ENCODE measurements around the gene PTPRJ.

PTPRJ gene

GRCh38 chr11:48098024-48098423 lies 117.7 kb downstream of the PTPRJ start:
- Histone ChIP-seq H3K9me3 (ENCODE audit: control insufficient read depth, insufficient read depth, low read length) (no peaks in the 10 kb centered on the region), H3K4me3 (ENCODE audit: low read length) (no peak overlapping the region), H3K27ac (ENCODE audit: low read depth, low read length) (no peak overlapping the region), H3K79me2 (ENCODE audit: control insufficient read depth, low read length) (no peaks in the 10 kb centered on the region), H3K4me2 (ENCODE audit: low read length) (no peak overlapping the region), H3F3A (ENCODE audit: control insufficient read depth, insufficient read depth) (0 out of 2 replicates have a peak, but pooled peaks cover 2% of the 10 kb centered on the region), H3K4me1 (ENCODE audit: control insufficient read depth, low read length) (peaks cover 21% of the 10 kb centered on the region), H4K20me1 (ENCODE audit: control insufficient read depth, insufficient read depth, low read depth, low read length) (no peaks in the 10 kb centered on the region), H3K36me3 (ENCODE audit: control insufficient read depth, low read length) (no peaks in the 10 kb centered on the region), H3K9me2 (replicated peaks; ENCODE audit: control insufficient read depth, low read length) (no peaks in the 10 kb centered on the region), H3K27me3 (ENCODE audit: control insufficient read depth, low read length) (peaks cover 10% of the 10 kb centered on the region)
- TF ChIP-seq EZH2phosphoT487 (IDR thresholded peaks at IDR 0.05; ENCODE audit: borderline replicate concordance, low read length), result no peak
- TF ChIP-seq CTCF (IDR thresholded peaks at IDR 0.05; ENCODE audit: low read depth, low read length, poor library complexity, severe bottlenecking), result no peak

GRCh38 chr11:48099916-48100446 lies 119.6 kb downstream of the PTPRJ start:
- H3F3A ChIP-seq (ENCODE audit: control insufficient read depth, insufficient read depth), result no peaks in the 10 kb centered on the region
- no peaks in the 10 kb centered on the region for H3K36me3 ChIP-seq (ENCODE audit: control insufficient read depth, low read length)
- peaks cover 5% of the 10 kb centered on the region; the same call in 1 of the 2 replicates for H3K27me3 ChIP-seq (ENCODE audit: control insufficient read depth, low read length)
- no peak overlapping the region for H3K4me3 ChIP-seq (ENCODE audit: low read length)
- H3K79me2 ChIP-seq (ENCODE audit: control insufficient read depth, low read length), result no peaks in the 10 kb centered on the region
- H3K4me2 ChIP-seq (ENCODE audit: low read length), result no peak overlapping the region
- peaks cover 3% of the 10 kb centered on the region for H3K4me1 ChIP-seq (ENCODE audit: control insufficient read depth, low read length)
- no peak overlapping the region for H3K27ac ChIP-seq (ENCODE audit: low read depth, low read length)
- H3K9me3 ChIP-seq (ENCODE audit: control insufficient read depth, insufficient read depth, low read length), result no peaks in the 10 kb centered on the region
- no peaks in the 10 kb centered on the region for H3K9me2 ChIP-seq (replicated peaks; ENCODE audit: control insufficient read depth, low read length)
- no peaks in the 10 kb centered on the region for H4K20me1 ChIP-seq (ENCODE audit: control insufficient read depth, insufficient read depth, low read depth, low read length)
- TF ChIP-seq CTCF (IDR thresholded peaks at IDR 0.05; ENCODE audit: low read depth, low read length, poor library complexity, severe bottlenecking) (no peak), EZH2phosphoT487 (IDR thresholded peaks at IDR 0.05; ENCODE audit: borderline replicate concordance, low read length) (no peak)

GRCh38 chr11:48101044-48101733 lies 120.8 kb downstream of the PTPRJ start:
- Histone ChIP-seq H3K4me3 (ENCODE audit: low read length) (no peak overlapping the region), H3K9me2 (replicated peaks; ENCODE audit: control insufficient read depth, low read length) (no peaks in the 10 kb centered on the region), H3K79me2 (ENCODE audit: control insufficient read depth, low read length) (no peaks in the 10 kb centered on the region), H4K20me1 (ENCODE audit: control insufficient read depth, insufficient read depth, low read depth, low read length) (no peaks in the 10 kb centered on the region), H3K27ac (ENCODE audit: low read depth, low read length) (no peak overlapping the region), H3K9me3 (ENCODE audit: control insufficient read depth, insufficient read depth, low read length) (no peaks in the 10 kb centered on the region), H3K4me2 (ENCODE audit: low read length) (no peak overlapping the region), H3K27me3 (ENCODE audit: control insufficient read depth, low read length) (peaks cover 4% of the 10 kb centered on the region; the same call in 1 of the 2 replicates), H3F3A (ENCODE audit: control insufficient read depth, insufficient read depth) (no peaks in the 10 kb centered on the region; the same call in 1 of the 2 replicates), H3K4me1 (ENCODE audit: control insufficient read depth, low read length) (peaks cover 10% of the 10 kb centered on the region), H3K36me3 (ENCODE audit: control insufficient read depth, low read length) (no peaks in the 10 kb centered on the region)
- no peak for TF ChIP-seq EZH2phosphoT487 (IDR thresholded peaks at IDR 0.05; ENCODE audit: borderline replicate concordance, low read length)
- no peak for TF ChIP-seq CTCF (IDR thresholded peaks at IDR 0.05; ENCODE audit: low read depth, low read length, poor library complexity, severe bottlenecking)
